ENCODE data around the gene CAMP. TPM values are rescaled to one million over a fixed set of nuclear protein-coding genes. Genes with fewer than 3 reads are reported as not detected.
A peak's percentile ranks its signal among the peaks of the same experiment; 100 is the strongest.

The CAMP gene
- total RNA-seq, 1 donor from 2014 or later: 2.3 TPM

DNA sequence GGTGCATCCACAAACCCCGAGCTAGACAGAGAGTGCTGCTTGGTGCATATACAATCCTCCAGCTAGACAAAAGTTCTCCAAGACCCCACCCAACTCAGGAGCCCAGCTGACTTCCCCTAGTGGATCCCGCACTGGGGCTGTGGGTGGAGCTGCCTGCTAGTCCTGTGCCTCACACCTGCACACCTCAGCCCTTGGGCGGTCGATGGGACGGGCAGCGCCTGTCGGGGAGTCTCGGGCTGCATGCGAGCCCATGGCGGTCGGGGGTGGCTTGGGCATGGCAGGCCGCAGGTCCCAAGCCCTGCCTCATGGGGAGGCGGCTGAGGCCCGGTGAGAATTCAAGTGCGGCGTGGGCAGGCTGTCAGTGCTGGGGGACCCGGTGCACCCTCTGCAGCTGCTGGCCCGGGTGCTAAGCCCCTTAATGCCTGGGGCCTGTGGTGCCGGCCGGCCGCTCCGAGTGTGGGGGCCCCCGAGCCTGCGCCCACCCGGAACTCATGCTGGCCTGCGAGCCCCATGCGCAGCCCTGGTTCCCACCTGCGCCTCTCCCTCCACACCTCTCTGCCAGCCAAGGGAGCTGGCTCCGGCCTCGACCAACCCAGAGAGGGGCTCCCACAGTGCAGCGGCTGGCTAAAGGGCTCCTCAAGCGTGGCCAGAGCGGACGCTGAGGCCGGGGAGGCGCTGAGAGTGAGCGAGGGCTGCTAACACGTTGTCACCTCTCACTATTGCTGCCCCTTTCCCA lies 48.6 kb downstream of the CAMP start:
- TF ChIP-seq, protein P1, sequence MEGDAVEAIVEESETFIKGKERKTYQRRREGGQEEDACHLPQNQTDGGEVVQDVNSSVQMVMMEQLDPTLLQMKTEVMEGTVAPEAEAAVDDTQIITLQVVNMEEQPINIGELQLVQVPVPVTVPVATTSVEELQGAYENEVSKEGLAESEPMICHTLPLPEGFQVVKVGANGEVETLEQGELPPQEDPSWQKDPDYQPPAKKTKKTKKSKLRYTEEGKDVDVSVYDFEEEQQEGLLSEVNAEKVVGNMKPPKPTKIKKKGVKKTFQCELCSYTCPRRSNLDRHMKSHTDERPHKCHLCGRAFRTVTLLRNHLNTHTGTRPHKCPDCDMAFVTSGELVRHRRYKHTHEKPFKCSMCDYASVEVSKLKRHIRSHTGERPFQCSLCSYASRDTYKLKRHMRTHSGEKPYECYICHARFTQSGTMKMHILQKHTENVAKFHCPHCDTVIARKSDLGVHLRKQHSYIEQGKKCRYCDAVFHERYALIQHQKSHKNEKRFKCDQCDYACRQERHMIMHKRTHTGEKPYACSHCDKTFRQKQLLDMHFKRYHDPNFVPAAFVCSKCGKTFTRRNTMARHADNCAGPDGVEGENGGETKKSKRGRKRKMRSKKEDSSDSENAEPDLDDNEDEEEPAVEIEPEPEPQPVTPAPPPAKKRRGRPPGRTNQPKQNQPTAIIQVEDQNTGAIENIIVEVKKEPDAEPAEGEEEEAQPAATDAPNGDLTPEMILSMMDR (IDR thresholded peaks at IDR 0.05): no peak
- no peak overlapping the region for H3K27ac ChIP-seq
- peaks cover 25% of the 10 kb centered on the region for H3K36me3 ChIP-seq
- H3K27me3 ChIP-seq (ENCODE audit: low read depth): no peaks in the 10 kb centered on the region
- intact Hi-C loops (cut with DNase I): no loop called here
- no peaks in the 10 kb centered on the region for H3K4me1 ChIP-seq
- H3K4me3 ChIP-seq: no peak overlapping the region
- DNase-seq: peak; percentile 44
- no peak for ATAC-seq
- H3K9me3 ChIP-seq: no peaks in the 10 kb centered on the region

DNA sequence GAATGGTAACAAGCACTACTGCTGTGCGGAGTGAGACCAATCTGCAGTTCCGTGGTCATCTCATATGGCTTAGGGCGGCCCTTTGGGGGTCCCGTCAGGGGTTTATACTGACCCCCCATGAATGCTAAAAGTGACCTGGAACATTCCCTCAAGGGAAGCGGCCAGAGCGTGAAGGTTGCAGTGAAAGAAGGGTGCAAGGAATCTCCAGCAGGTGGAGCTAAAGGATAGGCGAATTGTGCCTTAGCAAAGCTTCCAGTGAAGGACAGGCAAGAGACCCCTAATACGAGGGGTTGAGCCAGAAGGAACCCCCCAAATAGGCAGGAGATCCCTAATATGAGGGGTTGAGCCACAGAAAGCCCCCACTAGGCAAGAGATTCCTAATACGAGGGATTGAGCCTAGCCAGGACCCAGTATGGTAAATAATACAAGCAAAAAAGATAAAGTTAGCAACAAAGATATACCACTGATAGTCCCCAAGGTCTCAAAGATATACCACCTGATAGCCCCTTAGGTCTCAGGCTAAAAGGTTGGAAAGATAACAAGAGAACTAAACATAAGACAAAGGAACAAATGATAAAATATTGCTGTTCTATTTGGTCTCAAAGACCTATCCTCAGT lies 50.4 kb downstream of the CAMP start:
- H3K4me1 ChIP-seq: no peaks in the 10 kb centered on the region
- peak; percentile 69 to 78 for ATAC-seq
- peaks cover 12% of the 10 kb centered on the region for H3K36me3 ChIP-seq
- intact Hi-C loops (cut with DNase I): no loop called here
- no peaks in the 10 kb centered on the region for H3K9me3 ChIP-seq
- no peak for DNase-seq
- no peak overlapping the region for H3K27ac ChIP-seq
- no peak overlapping the region for H3K4me3 ChIP-seq
- H3K27me3 ChIP-seq (ENCODE audit: low read depth): no peaks in the 10 kb centered on the region
- TF ChIP-seq, protein P1 (IDR thresholded peaks at IDR 0.05): peak; percentile 82

DNA sequence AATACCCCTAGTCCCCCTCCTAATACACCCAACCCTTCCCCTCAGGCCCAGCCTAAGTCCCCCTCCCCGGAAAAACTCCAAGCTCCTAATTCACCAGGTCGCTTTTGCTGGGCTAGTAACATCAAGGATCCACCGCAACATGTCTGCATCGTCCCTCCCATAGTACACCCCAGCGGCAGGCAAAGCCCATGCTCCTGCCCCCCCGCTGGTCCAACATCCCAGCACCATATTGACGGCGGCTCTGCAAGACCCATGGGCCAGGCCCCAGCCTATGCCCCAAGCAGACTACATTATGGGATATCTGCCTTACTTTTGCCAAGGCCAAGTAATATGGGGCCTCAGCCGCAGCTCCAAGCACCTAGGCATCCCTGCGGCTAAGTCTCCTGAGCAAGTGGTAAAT lies 51.2 kb downstream of the CAMP start:
- Histone ChIP-seq H3K9me3 (no peaks in the 10 kb centered on the region), H3K36me3 (peaks cover 5% of the 10 kb centered on the region), H3K4me3 (no peak overlapping the region), H3K4me1 (no peaks in the 10 kb centered on the region), H3K27me3 (ENCODE audit: low read depth) (no peaks in the 10 kb centered on the region), H3K27ac (no peak overlapping the region)
- TF ChIP-seq, protein P1 (IDR thresholded peaks at IDR 0.05): no peak
- DNase-seq (no peak), ATAC-seq (peak in 1 of 2 donors; percentile 28)
- intact Hi-C loops (cut with DNase I): no loop called here

Small RNA genes within 50 kb of the gene (microRNA-seq; reads per million reads assigned to microRNA genes)
- gene MIR4443 (ENCODE audit: borderline number of aligned reads): not detected

Other genes with a start within 250 kb of the CAMP start
- 166 TPM for gene MAP4, start 207.1 kb upstream of the CAMP start, total RNA-seq
- 0.83 TPM for gene CDC25A, start 35.1 kb upstream of the CAMP start, total RNA-seq
- gene ZNF589, start 17.6 kb downstream of the CAMP start, total RNA-seq: 23.8 TPM
- gene NME6, start 77.9 kb downstream of the CAMP start, total RNA-seq: 34.7 TPM
- gene SPINK8, start 110.2 kb downstream of the CAMP start, total RNA-seq: not detected
- not detected for gene FBXW12, start 148.7 kb downstream of the CAMP start, total RNA-seq
- 94.3 TPM for gene PLXNB1, start 206.6 kb downstream of the CAMP start, total RNA-seq
- 8.6 TPM for gene CCDC51, start 216.6 kb downstream of the CAMP start, total RNA-seq
- gene TMA7, start 216.8 kb downstream of the CAMP start, total RNA-seq: 153 TPM
- 5.9 TPM for gene ATRIP, start 223.2 kb downstream of the CAMP start, total RNA-seq

Data from lower lobe of right lung (tissue), 2 donors.